ENCODE measurements around the gene PTPRG. TPM values are rescaled to one million over a fixed set of nuclear protein-coding genes. Genes with fewer than 3 reads are reported as not detected.

Gene PTPRG
- total RNA-seq, 3 donors from 2014 or later (not counting 1 experiment from before 2014, with no cell fraction given), result 1.0 to 2.9 (median 2.5) TPM

GRCh38 chr3:61940236-61940635 is 378.9 kb downstream of the PTPRG start:
- no peak overlapping the region for H3K27ac Mint-ChIP-seq
- Histone ChIP-seq H3K36me3 (ENCODE audit: control insufficient read depth, insufficient read depth, low read length) (no peaks in the 10 kb centered on the region), H3K4me3 (ENCODE audit: low read length) (no peak overlapping the region), H3K4me1 (ENCODE audit: control insufficient read depth, insufficient read depth, low read length) (no peaks in the 10 kb centered on the region), H3K27ac (ENCODE audit: low read length) (no peak overlapping the region), H3K27me3 (ENCODE audit: control insufficient read depth, insufficient read depth, low read length) (no peaks in the 10 kb centered on the region), H3K9me3 (ENCODE audit: control insufficient read depth, insufficient read depth, low read length) (no peaks in the 10 kb centered on the region)
- H3K4me3 Mint-ChIP-seq, result no peak overlapping the region
- TF ChIP-seq CTCF (IDR thresholded peaks at IDR 0.05), result no peak
- no peaks in the 10 kb centered on the region for H3K4me1 Mint-ChIP-seq
- WGBS (ENCODE audit: insufficient coverage), result 89% methylated on average over 2 of the region's 2 CpGs
- ATAC-seq, result no peak
- DNase-seq, result no peak
- intact Hi-C loops (cut with micrococcal nuclease), result no loop called here
- no peaks in the 10 kb centered on the region for H3K36me3 Mint-ChIP-seq
- no peaks in the 10 kb centered on the region for H3K27me3 Mint-ChIP-seq (ENCODE audit: low read depth in 2 of 2)
- peaks cover 2 to 3% of the 10 kb centered on the region in 2 donors for H3K9me3 Mint-ChIP-seq

- Mint-ChIP-seq H3K27me3 (ENCODE audit: low read depth in 2 of 2) (no peaks in the 10 kb centered on the region), H3K9me3 (peaks cover 2 to 3% of the 10 kb centered on the region in 2 donors), H3K4me1 (no peaks in the 10 kb centered on the region), H3K36me3 (no peaks in the 10 kb centered on the region), H3K4me3 (no peak overlapping the region), H3K27ac (no peak overlapping the region)
- Histone ChIP-seq H3K4me1 (ENCODE audit: control insufficient read depth, insufficient read depth, low read length) (no peaks in the 10 kb centered on the region), H3K27me3 (ENCODE audit: control insufficient read depth, insufficient read depth, low read length) (no peaks in the 10 kb centered on the region), H3K27ac (ENCODE audit: low read length) (no peak overlapping the region), H3K9me3 (ENCODE audit: control insufficient read depth, insufficient read depth, low read length) (no peaks in the 10 kb centered on the region), H3K36me3 (ENCODE audit: control insufficient read depth, insufficient read depth, low read length) (no peaks in the 10 kb centered on the region), H3K4me3 (ENCODE audit: low read length) (no peak overlapping the region)
- DNase-seq, result no peak
- no peak for ATAC-seq
- TF ChIP-seq CTCF (IDR thresholded peaks at IDR 0.05), result no peak
- 90% methylated on average over 3 of the region's 4 CpGs for WGBS (ENCODE audit: insufficient coverage)
- intact Hi-C loops (cut with micrococcal nuclease), result no loop called here
These were observed 382.6 kb downstream of the PTPRG start for GRCh38 chr3:61943975-61944374.

GRCh38 chr3:61944726-61945125 is 383.4 kb downstream of the PTPRG start:
- Mint-ChIP-seq H3K36me3 (no peaks in the 10 kb centered on the region), H3K27me3 (ENCODE audit: low read depth in 2 of 2) (no peaks in the 10 kb centered on the region), H3K9me3 (peaks cover 2 to 3% of the 10 kb centered on the region in 2 donors), H3K27ac (no peak overlapping the region), H3K4me1 (no peaks in the 10 kb centered on the region), H3K4me3 (no peak overlapping the region)
- no peaks in the 10 kb centered on the region for H3K27me3 ChIP-seq (ENCODE audit: control insufficient read depth, insufficient read depth, low read length)
- H3K27ac ChIP-seq (ENCODE audit: low read length), result no peak overlapping the region
- no peak overlapping the region for H3K4me3 ChIP-seq (ENCODE audit: low read length)
- no peak for ATAC-seq
- H3K36me3 ChIP-seq (ENCODE audit: control insufficient read depth, insufficient read depth, low read length), result no peaks in the 10 kb centered on the region
- H3K4me1 ChIP-seq (ENCODE audit: control insufficient read depth, insufficient read depth, low read length), result no peaks in the 10 kb centered on the region
- TF ChIP-seq CTCF (IDR thresholded peaks at IDR 0.05), result no peak
- intact Hi-C loops (cut with micrococcal nuclease), result no loop called here
- H3K9me3 ChIP-seq (ENCODE audit: control insufficient read depth, insufficient read depth, low read length), result no peaks in the 10 kb centered on the region
- no peak for DNase-seq
- 93% methylated on average over 6 of the region's 6 CpGs for WGBS (ENCODE audit: insufficient coverage)

- no peak overlapping the region for H3K4me3 Mint-ChIP-seq
- peaks cover 3 to 4% of the 10 kb centered on the region in 2 donors for H3K9me3 Mint-ChIP-seq
- WGBS (ENCODE audit: insufficient coverage), result 56% methylated on average over 3 of the region's 3 CpGs
- no peaks in the 10 kb centered on the region for H3K4me1 Mint-ChIP-seq
- Histone ChIP-seq H3K36me3 (ENCODE audit: control insufficient read depth, insufficient read depth, low read length) (no peaks in the 10 kb centered on the region), H3K4me3 (ENCODE audit: low read length) (no peak overlapping the region), H3K4me1 (ENCODE audit: control insufficient read depth, insufficient read depth, low read length) (no peaks in the 10 kb centered on the region), H3K27me3 (ENCODE audit: control insufficient read depth, insufficient read depth, low read length) (no peaks in the 10 kb centered on the region), H3K9me3 (ENCODE audit: control insufficient read depth, insufficient read depth, low read length) (no peaks in the 10 kb centered on the region), H3K27ac (ENCODE audit: low read length) (no peak overlapping the region)
- ATAC-seq (no peak), DNase-seq (no peak)
- no peaks in the 10 kb centered on the region for H3K27me3 Mint-ChIP-seq (ENCODE audit: low read depth in 2 of 2)
- intact Hi-C loops (cut with micrococcal nuclease), result no loop called here
- H3K27ac Mint-ChIP-seq, result no peak overlapping the region
- no peak for TF ChIP-seq CTCF (IDR thresholded peaks at IDR 0.05)
- H3K36me3 Mint-ChIP-seq, result no peaks in the 10 kb centered on the region
These were observed 384.3 kb downstream of the PTPRG start for GRCh38 chr3:61945657-61946056.

Measured in natural killer cell (primary cell).